GM15510 (cell line): Measurements from ENCODE around the gene TMEM120A.

ENCODE experiments used
- POLR2A ChIP-seq: IDR thresholded peaks from 3 replicates; pipeline ENCODE4 v1.6.1; 2011; ENCODE audit warnings: borderline replicate concordance; ENCODE audit not compliant: insufficient read length; ENCODE audit errors: extremely low read depth

The TMEM120A gene

GRCh38 chr7:75937958-75938786 is 56.2 kb downstream of the TMEM120A start:
- no peak for TF ChIP-seq POLR2A
